ENCODE data around the gene AMIGO2.

The AMIGO2 gene

GRCh38 chr12:47029903-47030302 lies 49.9 kb downstream of the AMIGO2 start:
- no peak for DNase-seq

GRCh38 chr12:47028981-47029708 lies 50.6 kb downstream of the AMIGO2 start:
- no peak for DNase-seq

- no peak for DNase-seq
Observed at GRCh38 chr12:47028186-47028585, 51.6 kb downstream of the AMIGO2 start.

Measured in NCI-H524 treated with DMSO at 0.1 percent for 48 hours (cell line).